C1 segment of cervical spinal cord (tissue), 14 donors: ENCODE results near the gene PDHX.
A peak's percentile ranks its signal among the peaks of the same experiment; 100 is the strongest.
"Not testable (repeated sequence)": the region's sequence is repeated elsewhere in the genome, so short reads cannot be mapped to it uniquely, and the experiment has no call there.

Experiments
- DNase-seq, 14 donors: peaks; one replicate each; lab custom pipeline; 2025; lab: John Stamatoyannopoulos, UW

Gene PDHX

DNA sequence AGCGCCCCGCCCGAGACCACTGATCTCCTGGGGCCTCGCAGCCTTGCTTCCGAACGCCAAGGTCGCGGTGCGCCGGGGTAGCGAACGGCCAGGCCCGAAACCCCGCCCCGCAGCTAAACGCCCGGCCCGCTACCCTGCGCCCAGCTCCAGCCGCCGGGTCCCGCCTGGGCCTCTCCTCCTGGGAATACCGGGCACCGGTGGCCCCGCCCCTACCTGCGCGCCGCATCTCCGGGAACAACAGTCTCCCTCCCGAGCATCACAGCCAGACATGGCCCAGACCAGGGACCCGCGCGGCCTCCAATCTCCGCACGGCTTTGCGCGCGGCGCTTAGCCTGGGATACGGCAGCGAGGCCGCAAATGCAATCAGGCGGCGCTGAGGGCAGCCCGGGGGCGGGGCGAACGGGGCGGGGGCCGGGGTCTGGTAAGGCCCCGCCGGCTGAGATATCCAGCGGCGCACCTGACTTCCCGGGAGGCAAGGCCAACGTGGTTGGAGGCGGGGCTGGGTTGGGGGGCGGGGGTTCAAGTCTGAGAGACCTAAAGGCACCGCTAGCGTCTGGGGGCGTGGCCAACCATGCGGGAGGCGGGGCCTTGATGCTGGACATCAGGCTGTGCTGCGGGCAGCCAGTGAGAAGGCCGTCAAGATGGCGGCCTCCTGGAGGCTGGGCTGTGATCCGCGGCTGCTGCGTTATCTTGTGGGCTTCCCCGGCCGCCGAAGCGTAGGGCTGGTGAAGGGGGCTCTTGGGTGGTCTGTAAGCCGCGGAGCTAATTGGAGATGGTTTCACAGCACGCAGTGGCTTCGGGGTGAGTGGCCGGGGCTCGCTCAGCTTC lies at the start of gene PDHX, which contains the start of gene APIP:
PDHX (plus strand) TSS at position 604 of the 828 bp plus-strand sequence; CDS start at position 642, 38 bp downstream.
APIP (minus strand) TSS at position 365 of the 828 bp plus-strand sequence; CDS start at position 270, 95 bp downstream.
- DNase-seq, result peak; percentile 76 to 97 (median 92)

DNA sequence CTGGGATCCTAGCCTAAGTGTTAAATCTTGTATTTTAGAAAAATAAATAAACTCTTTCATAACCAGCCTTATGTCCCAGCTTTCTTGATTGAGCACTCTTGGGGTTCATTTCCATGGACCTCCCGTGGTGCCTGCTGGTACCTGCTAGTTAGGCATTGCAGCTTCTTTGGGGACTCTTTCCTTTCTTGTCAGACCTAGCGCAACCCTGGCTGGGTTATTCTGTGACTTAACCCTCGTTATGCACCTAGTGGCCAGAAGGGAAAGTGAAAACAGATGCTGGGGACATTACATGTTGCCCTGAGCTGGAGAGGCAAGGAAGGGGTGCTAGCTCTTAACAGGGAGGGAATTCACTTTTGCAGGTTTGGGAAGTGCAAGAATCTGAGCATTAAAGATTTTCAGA lies 47.0 kb upstream of the PDHX start:
- DNase-seq, result no peak

DNA sequence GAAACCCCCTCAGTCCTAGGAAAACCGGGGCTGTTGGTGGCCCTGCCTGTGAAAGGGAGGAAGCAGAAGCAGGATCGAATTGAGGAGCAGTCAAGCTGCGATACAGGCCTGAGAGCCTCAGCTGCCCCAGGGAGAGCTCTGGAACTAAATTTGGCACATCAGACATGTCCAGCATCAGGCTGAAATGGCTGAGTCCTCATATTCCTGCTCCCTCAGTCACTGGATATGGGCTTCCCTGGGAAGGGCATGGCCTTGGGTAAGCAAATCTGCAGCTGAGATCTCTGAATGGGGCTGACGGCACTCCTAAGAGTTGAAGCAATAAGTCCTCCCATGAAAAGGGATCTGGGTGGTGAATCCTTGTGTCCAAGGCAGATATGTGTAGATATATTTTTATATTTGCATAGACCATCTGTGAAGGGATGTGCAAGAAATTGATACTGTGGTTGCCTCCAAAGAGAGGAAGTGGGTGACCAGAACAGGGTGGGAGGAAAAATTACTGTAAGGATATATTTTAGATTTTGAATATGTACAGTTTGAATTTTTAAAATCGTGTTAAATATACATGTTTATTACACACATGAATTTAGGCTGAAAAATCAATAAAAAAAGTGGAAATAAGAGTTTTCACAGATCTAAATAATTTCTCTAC lies 45.7 kb upstream of the PDHX start:
- DNase-seq, result no peak

DNA sequence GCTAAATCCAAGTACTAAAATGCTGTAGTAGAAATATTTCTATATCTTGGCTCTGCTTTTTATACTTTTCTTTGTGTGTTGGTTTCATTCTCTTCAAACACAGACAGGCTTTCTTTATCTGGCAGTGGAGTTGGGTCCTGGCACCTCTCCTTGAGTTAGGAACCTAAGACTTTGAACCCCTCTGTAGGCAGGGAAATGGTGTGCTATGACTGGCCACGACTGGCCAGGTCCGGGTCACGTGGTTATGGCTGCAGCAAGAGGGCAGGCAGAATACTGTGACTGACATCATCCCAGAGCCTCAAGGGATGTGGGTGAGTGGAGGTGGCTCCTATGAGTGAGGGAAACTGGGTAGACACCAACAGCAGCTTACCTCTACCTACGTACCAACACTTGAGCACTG lies 42.2 kb upstream of the PDHX start:
- DNase-seq, result no peak

DNA sequence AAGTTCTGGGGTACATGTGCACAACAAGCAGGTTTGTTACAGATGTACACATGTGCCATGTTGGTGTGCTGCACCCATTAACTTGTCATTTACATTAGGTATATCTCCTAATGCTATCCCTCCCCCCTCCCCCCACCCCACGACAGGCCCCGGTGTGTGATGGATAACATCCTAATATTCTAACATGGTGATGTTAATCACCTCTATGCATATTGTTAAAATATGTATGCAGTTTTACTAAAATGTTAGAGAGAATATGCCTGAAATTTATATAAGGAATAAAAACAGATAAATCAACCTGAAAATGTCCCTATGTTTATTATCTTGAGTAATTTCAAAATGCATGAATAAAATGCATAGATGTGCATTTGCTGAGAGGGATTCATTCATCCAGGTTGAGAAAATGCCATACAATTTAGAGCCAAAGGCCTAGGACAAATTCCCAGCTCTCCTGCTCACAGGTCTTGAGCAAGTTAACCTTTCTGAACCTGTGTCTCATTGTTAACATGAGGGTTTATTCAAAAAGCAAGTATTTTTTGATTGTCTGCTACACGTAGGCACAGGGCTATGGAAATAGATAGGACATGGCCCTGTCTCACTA lies 38.9 kb upstream of the PDHX start:
- no peak for DNase-seq

DNA sequence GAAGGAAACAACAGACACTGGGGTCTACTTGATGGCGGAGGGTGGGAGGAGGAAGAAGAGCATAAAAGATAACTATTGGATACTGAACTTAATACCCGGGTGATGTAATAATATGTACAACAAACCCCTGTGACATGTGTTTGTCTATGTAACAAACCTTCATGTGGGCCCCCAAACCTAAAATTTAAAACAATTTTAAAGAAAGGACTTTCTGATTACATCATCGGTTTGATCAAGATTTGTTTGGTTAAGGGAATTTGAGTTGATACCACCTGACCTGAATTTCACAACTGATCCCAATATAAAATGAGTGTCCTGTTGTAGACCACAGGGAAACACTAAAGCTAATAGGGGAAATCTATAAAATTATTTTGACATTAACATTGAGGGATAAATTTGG lies 34.5 kb upstream of the PDHX start:
- no peak for DNase-seq

DNA sequence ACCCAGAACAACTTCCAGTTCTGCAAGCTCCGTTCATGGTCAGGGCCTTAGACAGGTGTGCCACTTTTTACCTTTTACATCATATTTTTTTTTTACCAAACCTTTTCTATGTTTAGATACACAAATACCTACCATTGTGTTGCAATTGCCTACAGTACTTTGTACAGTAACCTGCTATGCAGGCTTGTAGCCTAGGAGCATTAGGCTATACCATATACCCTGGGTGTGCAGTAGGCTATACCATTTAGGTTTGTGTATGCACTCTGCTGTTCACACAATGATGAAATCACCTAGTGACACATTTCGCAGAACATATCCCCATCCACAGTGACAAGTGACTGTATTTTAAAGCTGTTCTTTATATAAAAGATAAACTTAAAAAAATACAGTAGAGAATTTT lies 29.8 kb upstream of the PDHX start:
- no peak for DNase-seq

DNA sequence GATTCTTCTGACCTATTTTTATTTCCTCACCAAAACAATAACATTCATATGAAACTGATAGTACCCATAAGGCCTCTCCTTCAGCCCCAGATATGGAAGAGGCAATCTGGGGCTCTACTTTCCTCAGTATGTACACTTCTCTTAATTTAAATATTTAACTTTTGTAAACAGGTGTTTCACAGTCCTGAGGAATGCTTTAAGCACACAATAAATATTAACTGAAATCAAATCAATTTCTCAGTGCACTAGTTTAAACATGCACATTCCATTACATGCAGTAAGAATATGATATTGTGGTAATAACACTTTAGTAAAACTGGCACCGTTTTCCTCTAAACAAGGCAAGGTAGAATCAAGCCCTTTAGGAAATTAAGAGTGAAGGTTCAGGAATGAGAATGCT lies 29.2 kb upstream of the PDHX start:
- DNase-seq, result no peak

DNA sequence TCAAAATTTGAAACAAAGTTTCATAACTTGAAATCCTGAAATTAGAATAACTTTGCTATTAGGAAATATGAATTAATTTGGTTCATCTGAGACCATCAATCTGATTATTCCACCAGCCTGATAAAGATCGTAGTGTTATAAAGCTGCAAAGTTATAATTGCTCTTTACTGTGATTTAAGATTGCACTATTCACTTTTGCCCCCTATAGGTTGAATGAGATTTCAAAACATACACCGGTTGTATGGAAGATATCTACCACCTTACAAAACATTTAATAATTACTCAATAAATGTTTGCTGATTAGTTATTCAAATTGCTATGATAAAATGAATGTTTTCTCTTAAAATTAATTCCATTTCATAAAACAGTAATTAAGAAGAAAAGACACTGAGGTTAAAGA lies 26.3 kb upstream of the PDHX start:
- DNase-seq, result no peak

DNA sequence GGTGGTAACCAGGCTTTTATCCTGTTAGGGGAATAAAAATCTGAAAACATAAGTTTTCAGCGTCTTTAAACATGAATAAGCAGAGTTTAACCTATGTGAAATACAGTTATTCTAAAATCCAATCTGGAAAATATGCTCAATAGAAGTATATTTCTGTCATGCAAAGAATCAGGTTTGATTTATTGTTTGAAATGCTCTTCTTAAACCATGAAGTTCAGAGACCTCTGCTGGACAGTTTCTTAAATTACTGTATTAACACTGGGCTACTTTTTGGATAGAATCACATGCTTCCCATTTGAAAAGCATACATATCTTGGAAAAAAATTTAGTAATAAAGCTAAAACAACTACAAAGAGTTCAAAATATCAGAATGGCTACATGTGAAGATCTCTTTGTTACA lies 25.6 kb upstream of the PDHX start:
- DNase-seq, result no peak

DNA sequence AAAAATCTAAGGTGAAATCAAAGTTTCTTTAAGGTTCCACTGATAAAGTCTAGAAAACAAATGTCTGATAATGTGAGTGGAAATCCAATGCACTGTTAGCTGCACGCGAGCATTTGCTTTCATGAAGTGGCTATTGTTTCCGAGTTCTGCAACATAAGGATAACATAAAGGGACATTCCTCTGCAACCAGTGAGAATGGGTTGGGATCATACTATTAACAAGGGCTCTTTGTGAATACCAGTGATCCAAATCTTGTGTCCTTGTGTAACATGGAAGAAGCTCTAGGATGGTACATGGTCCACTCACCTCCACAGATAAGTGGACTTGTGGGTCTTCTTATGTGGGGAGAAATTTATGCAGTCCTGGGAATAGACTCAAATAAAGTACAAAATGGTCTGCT lies 24.8 kb upstream of the PDHX start:
- no peak for DNase-seq

DNA sequence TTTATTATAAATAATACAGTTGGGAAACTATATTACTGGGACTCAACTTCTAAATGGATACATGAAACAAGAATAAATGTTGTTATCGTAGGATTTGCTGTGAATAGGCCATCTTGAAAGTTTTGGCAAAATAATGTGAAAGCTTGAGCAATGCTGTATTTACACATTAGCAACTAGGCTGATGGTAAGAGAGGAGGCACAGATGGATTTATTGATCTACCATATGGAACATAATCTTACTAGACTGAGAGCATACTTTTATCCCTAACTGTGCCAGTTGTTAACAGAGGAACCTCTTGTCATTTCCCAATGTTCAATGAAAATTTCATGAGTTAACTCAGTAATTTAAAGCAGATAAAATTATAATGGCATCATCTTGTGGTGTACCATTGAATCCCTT lies 23.0 kb upstream of the PDHX start:
- no peak for DNase-seq

DNA sequence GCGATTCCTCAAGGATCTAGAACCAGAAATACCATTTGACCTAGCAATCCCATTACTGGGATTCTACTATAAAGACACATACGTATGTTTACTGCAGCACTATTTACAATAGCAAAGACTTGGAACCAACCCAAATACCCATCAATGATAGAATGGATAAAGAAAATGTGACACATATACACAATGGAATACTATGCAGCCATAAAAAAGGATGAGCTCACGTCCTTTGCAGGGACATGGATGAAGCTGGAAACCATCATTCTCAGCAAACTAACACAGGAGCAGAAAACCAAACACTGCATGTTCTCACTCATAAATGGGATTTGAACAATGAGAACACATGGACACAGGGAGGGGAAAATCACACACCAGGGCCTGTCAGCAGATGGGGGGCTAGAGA lies 20.2 kb upstream of the PDHX start:
- DNase-seq, result not testable (repeated sequence)

DNA sequence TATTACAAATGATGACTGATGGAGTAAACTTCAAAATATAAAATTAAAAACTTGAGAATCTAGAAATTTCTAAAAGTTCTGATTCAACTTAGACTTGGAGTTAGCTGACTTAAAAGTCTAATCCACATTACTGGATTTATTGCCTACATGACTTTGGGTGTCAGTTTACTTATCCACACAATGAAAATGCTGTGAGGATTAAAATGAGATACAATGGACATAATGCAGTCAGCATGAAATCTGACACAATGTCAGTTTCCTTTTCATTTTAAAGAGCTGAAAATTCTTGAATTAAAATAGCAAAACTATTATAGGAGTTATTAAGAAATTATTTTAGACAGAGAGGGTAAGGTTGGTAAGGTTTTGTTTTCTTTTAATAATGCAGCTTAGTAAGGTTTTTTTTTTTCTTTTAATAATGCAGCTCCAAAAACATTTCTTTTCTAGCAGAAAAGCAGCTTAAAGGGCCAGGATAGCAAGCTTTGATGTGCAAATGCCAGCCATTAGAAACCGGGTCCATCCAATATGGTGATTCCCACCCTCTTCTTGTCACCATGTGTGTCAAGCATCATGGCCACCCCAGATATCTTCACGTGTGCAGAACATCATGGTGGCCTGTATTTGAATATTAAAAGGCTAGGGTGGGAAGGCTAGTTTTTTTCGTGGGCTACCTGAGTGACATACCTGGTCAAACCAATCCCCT lies 19.1 kb upstream of the PDHX start:
- no peak for DNase-seq

DNA sequence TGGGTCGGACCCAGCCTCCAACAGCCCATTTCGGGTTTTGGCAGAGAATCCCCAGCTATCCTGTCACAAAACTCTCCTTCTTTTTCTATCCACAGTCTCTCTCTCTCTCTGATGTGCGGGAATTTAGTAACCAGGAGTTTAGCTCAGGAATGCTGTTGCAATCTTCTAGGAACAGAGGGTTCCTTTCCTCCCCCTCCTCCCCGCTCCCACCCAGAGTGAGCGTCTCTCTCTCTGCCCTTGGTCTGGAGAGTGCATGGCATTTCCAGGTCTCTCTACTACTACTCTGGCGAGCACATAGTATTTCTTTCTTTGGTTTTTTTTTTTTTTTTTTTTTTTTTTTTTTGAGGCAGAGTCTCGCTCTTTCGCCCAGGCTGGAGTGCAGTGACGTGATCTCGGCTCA lies 17.9 kb upstream of the PDHX start:
- no peak for DNase-seq

DNA sequence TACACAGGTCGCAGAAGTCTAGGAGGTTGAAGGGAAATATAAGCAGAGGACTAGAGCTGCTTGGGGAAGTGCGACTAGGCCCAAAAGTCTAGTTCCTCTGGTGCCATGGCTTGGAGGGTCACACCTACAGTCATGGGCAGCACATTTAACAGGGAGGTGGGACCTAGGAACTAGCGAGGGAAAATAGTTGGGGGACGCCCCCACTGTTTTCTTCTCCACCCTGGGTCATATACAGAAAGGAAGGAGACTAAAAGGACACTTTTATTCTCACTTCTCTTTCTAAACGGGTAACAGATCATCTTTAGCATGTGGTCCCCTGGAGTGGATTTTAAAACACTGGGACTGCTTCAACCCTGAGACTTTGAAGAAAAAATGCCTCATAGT lies 16.8 kb upstream of the PDHX start:
- no peak for DNase-seq

DNA sequence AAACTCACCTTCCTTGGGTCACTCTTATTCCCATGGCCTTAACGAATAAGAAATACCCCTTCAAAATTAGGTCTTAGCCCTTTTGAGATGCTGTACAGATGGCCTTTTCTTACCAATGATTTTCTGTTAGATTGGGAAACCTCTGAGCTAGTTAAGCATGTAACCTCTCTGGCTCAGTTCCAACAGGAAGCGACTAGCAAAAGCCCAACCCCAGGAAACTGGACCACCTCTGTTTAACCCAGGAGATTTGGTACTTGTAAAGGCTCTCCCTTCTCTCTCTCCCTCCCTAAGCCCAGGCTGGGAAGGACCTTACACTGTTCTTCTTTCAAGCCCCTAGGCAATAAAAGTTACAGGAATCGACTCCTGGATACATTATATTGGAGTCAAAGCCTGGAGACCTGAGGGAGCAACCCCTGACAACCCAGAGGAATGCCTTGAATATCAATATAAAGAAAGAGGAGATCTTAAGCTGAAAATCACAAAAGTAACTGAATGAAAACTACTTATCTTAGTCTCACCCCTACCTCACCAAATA lies 11.9 kb upstream of the PDHX start:
- no peak for DNase-seq

DNA sequence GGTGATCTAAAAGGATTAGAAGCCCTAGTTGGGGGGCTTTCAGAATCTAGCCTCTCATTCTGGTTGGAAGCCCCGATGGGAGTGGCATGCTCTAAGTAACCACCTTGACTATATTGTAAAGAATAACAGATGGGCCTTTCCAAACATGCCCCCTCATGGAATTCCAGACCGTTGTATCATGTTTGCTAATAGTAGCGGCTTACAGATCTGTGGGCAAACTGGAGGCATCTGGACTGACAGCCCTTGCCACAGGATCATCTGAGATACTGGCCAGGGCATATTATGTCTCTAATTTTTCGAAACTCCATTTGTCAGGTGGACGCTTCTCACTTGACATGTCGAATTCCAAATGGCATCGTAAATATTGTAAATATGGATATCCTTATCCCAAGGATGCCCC lies 10.8 kb upstream of the PDHX start:
- no peak for DNase-seq

DNA sequence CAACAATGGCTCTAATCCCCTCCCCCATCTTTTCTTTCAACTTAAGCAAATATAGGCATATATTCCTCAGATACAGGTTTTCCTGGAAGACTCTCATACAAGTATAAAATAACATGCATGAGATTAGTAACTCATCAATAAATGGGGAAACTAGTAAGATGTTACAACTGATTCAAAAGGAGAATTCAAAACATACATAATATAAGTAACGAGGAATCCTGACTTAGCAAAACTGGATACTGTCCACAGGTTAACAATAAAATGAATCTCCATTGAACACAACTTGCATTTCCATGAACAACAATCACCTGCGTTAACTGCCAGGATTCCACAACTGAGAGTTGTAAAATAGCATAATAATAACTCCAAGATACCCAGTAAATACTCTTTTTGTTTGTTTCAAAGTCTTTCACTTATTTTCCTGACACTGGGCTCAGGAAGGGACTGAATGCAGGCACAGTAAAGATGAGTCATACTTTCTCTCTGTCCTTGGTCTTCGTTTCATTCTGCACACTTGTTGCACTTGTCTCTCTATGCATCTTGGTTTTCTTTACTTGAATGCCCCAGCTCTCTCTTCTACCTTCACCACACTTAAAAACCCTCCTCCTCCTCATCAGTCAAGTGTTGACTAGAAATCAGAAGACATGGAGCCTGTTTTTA lies 8.4 kb upstream of the PDHX start:
- DNase-seq, result no peak

DNA sequence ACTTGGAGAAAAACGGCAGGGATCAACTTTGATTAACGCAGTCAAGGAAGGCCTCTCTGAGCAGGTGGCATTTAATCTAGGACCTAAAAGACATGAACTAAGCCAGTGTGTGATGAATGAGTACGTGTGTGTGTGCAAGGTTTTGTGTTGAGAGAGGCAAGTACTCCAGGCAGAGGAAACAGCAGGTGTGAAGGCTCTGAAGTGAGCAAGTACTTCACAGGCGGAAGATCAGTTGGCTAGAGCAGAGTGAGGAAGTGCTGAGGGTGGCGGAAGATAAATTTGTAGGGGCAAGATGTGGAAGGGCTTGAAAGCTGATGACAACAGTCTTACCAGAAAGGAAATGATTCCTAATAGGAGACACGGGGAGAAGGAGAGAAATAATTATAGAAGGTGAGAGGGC lies 7.0 kb upstream of the PDHX start:
- DNase-seq, result no peak

DNA sequence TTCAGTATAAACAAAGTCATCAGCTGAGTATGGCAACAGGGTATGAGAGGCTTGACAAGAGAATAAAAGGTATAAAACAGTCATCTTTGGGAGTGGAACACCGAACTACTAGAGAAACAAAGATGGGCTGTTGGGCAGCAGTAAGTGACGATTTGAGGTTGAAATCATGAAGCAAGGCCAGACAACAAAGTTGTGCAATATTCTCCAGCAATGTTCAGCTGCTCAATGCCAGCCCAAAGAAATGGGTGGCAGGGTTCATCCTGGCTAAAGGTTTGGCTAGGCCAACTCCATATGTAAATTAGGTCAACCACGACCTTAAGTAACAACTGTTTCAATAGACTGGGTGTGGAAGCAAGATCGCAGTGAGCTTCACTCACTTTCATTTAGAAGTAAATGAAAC lies 6.5 kb upstream of the PDHX start:
- DNase-seq, result no peak
